OCI-LY7 (cell line): ENCODE results near the gene USH1C. TPM values are rescaled to one million over a fixed set of nuclear protein-coding genes. Genes with fewer than 3 reads are reported as not detected.
A peak's percentile ranks its signal among the peaks of the same experiment; 100 is the strongest.

ENCODE experiments used
- BruUV-seq: library from RNA; stranded (reverse); fragments of 400-500 nt; replicated peaks from 2 replicates; lab custom pipeline; 2021; lab: Mats Ljungman, UMichigan
- CTCF ChIA-PET: fragments of 300-600 bp; sonication (Branson Sonifier 250); formaldehyde crosslinking; loops from one replicate; lab custom pipeline; 2022; ENCODE audit warnings: antibody characterized with exemption; ENCODE audit not compliant: unreplicated experiment; lab: Charles Lee
- POLR2A ChIA-PET: fragments of 300-600 bp; sonication (Branson Sonifier 250); formaldehyde crosslinking; loops from one replicate; lab custom pipeline; 2022; ENCODE audit warnings: antibody characterized with exemption; lab: Charles Lee
- DNase-seq: peaks from one replicate; pipeline ENCODE4 v3.0.0-alpha.2; 2015; ENCODE audit warnings: low spot score
- H2AFZ ChIP-seq: fragments of 200-600 bp; sonication (generic), shearing (Covaris generic); 2 replicates; pipeline ENCODE4 v1.6.1; 2014; ENCODE audit warnings: mild to moderate bottlenecking, antibody characterized with exemption, low read length, moderate library complexity
- H3K27ac ChIP-seq: fragments of 200-600 bp; sonication (generic); 2 replicates; pipeline ENCODE4 v1.5.1; 2014; ENCODE audit warnings: mixed run types, low read depth, mild to moderate bottlenecking, moderate library complexity, low read length, inconsistent platforms; ENCODE audit not compliant: poor library complexity, severe bottlenecking
- H3K36me3 ChIP-seq: fragments of 200-600 bp; sonication (generic); 2 replicates; pipeline ENCODE4 v1.6.1; 2014; ENCODE audit warnings: mild to moderate bottlenecking, antibody characterized with exemption, low read length, moderate library complexity, mixed read lengths; ENCODE audit not compliant: insufficient read depth
- H3K4me1 ChIP-seq: fragments of 200-600 bp; sonication (generic); 2 replicates; pipeline ENCODE4 v1.5.1; 2014; ENCODE audit warnings: mild to moderate bottlenecking, low read length; ENCODE audit not compliant: insufficient read depth, poor library complexity, severe bottlenecking
- H3K4me2 ChIP-seq: fragments of 200-600 bp; sonication (generic); 2 replicates; pipeline ENCODE4 v1.6.1; 2014; ENCODE audit warnings: mild to moderate bottlenecking, low read length
- H3K4me3 ChIP-seq: fragments of 200-600 bp; sonication (generic); 2 replicates; pipeline ENCODE4 v1.5.1; 2014; ENCODE audit warnings: mild to moderate bottlenecking, low read depth, low read length; ENCODE audit not compliant: poor library complexity, severe bottlenecking
- H3K79me2 ChIP-seq: fragments of 200-600 bp; sonication (generic); 2 replicates; pipeline ENCODE4 v1.6.1; 2016; ENCODE audit warnings: low read depth, mild to moderate bottlenecking, low read length, moderate library complexity, mixed read lengths; ENCODE audit not compliant: insufficient read depth
- H3K9me2 ChIP-seq: fragments of 200-600 bp; sonication (generic); 2 replicates; pipeline ENCODE4 v1.6.1; 2016; ENCODE audit warnings: mild to moderate bottlenecking, low read length, mixed read lengths; ENCODE audit not compliant: insufficient read depth
- H3K9me3 ChIP-seq: fragments of 200-600 bp; sonication (generic); 2 replicates; pipeline ENCODE4 v1.6.1; 2014; ENCODE audit warnings: mild to moderate bottlenecking, mixed run types, low read length, mixed read lengths
- H4K20me1 ChIP-seq: fragments of 200-600 bp; sonication (generic); 2 replicates; pipeline ENCODE4 v1.6.1; 2014; ENCODE audit warnings: mild to moderate bottlenecking, antibody characterized with exemption, low read length, moderate library complexity, mixed read lengths; ENCODE audit not compliant: insufficient read depth
- CTCF ChIP-seq: fragments of 200-600 bp; sonication (generic); conservative IDR thresholded peaks from 2 replicates; pipeline ENCODE4 v1.5.1; 2014; ENCODE audit warnings: mild to moderate bottlenecking, antibody characterized with exemption, low read length, moderate library complexity, mixed read lengths
- EZH2phosphoT487 ChIP-seq: fragments of 200-600 bp; sonication (generic); IDR thresholded peaks from 2 replicates; pipeline ENCODE4 v1.6.1; 2018; ENCODE audit warnings: low read depth, borderline replicate concordance, mild to moderate bottlenecking, mixed run types, antibody characterized with exemption, low read length, moderate library complexity, mixed read lengths
- intact Hi-C: fragments of 100-400 bp; cut with micrococcal nuclease; formaldehyde crosslinking; loops from one replicate; pipeline ENCODE4 v1.10.0; 2022; ENCODE audit not compliant: unreplicated experiment
- total RNA-seq, 2 experiments: library from RNA; depleted of rRNA in 1 of 2; stranded (reverse); fragments of >200 nt in 1 of 2; shearing (Covaris generic) in 1 of 2; gene quantifications; 2 replicates each; pipeline ENCODE4 v1.2.3, GENCODE V29; 2014 to 2022

Gene USH1C
- total RNA-seq, 2 experiments from 2014 or later: not detected

GRCh38 chr11:17498475-17498874 is 45.7 kb downstream of the USH1C start:
- H3K9me3 ChIP-seq: no peaks in the 10 kb centered on the region
- CTCF ChIA-PET: interaction anchor here (1.0 kb wide), 1 partner anchor 32 kb away, joined by 3 read pairs; no protein-coding TSS in a partner anchor
- H3K79me2 ChIP-seq: no peaks in the 10 kb centered on the region
- no TSS peak for BruUV-seq
- H4K20me1 ChIP-seq: no peaks in the 10 kb centered on the region
- no peak for DNase-seq
- H3K9me2 ChIP-seq: no peaks in the 10 kb centered on the region
- H3K27ac ChIP-seq: no peak overlapping the region
- H3K36me3 ChIP-seq: no peaks in the 10 kb centered on the region
- TF ChIP-seq CTCF (no peak), EZH2phosphoT487 (no peak)
- no peak overlapping the region for H2AFZ ChIP-seq
- no peaks in the 10 kb centered on the region for H3K4me1 ChIP-seq
- intact Hi-C loops: no loop called here
- no peak overlapping the region for H3K4me2 ChIP-seq
- H3K4me3 ChIP-seq: no peak overlapping the region
- POLR2A ChIA-PET: interaction anchor here (0.8 kb wide), 1 partner anchor 223 kb away, joined by 3 read pairs; no protein-coding TSS in a partner anchor

DNA sequence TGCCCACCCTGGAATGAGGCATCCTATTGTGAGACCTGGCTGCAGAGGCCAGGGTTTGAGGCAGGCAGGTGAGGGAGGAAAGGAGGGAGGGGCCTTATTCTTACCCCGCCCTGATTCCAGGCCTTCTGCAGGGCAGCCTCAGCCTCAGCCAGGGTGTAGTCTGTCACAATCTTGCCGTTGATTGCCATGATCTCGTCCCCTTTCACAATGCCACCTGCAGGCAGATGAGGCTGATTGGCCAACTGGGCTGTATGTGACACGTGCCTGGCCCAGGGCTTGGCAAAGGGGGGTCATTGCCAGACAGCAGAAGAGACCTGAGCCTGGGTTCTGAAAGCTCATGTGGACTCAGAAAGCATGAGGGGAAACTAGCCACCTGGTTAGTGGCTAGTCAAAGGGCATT is 46.2 kb downstream of the USH1C start:
- intact Hi-C loops: no loop called here
- CTCF ChIA-PET: interaction anchor here (1.0 kb wide), 1 partner anchor 31 kb away, joined by 3 read pairs; no protein-coding TSS in a partner anchor
- H3K4me3 ChIP-seq: no peak overlapping the region

More for the DNA sequence above, 46.2 kb downstream of the USH1C start:
- Histone ChIP-seq H3K79me2 (no peaks in the 10 kb centered on the region), H3K9me3 (no peaks in the 10 kb centered on the region), H3K27ac (no peak overlapping the region), H2AFZ (no peak overlapping the region), H3K4me2 (no peak overlapping the region), H3K36me3 (no peaks in the 10 kb centered on the region), H3K4me1 (no peaks in the 10 kb centered on the region), H3K9me2 (no peaks in the 10 kb centered on the region), H4K20me1 (no peaks in the 10 kb centered on the region)
- POLR2A ChIA-PET: interaction anchor here (0.8 kb wide), 1 partner anchor 222 kb away, joined by 3 read pairs; no protein-coding TSS in a partner anchor
- peak; percentile 31 for DNase-seq
- no TSS peak for BruUV-seq
- TF ChIP-seq CTCF: no peak
- TF ChIP-seq EZH2phosphoT487: no peak
